NCI-H1694 treated with DMSO at 0.1 percent for 48 hours (cell line): ENCODE data around the gene CTNND1.
"Not testable (repeated sequence)": the region's sequence is repeated elsewhere in the genome, so short reads cannot be mapped to it uniquely, and the experiment has no call there.

Experiments
- DNase-seq: peaks from one replicate; lab custom pipeline; 2025; lab: John Stamatoyannopoulos, UW

Gene CTNND1

GRCh38 chr11:57793351-57794115 lies 31.9 kb downstream of the CTNND1 start:
- no peak for DNase-seq

- no peak for DNase-seq
Observed at GRCh38 chr11:57798905-57799559, 37.4 kb downstream of the CTNND1 start.

GRCh38 chr11:57800444-57801182 lies 39.0 kb downstream of the CTNND1 start:
- peak; percentile 63 for DNase-seq

- no peak for DNase-seq
Observed at GRCh38 chr11:57801183-57801485, 39.5 kb downstream of the CTNND1 start.

- no peak for DNase-seq
Observed at GRCh38 chr11:57802411-57802810, 40.8 kb downstream of the CTNND1 start.

GRCh38 chr11:57804466-57804865 lies 42.9 kb downstream of the CTNND1 start:
- DNase-seq = no peak

GRCh38 chr11:57805780-57806179 lies 44.2 kb downstream of the CTNND1 start:
- no peak for DNase-seq

GRCh38 chr11:57812634-57813033 lies 51.0 kb downstream of the CTNND1 start:
- no peak for DNase-seq

- no peak for DNase-seq
Observed at GRCh38 chr11:57815476-57815875, 53.9 kb downstream of the CTNND1 start.

- DNase-seq = no peak
Observed at GRCh38 chr11:57815877-57816276, 54.3 kb downstream of the CTNND1 start.

- DNase-seq = no peak
Observed at GRCh38 chr11:57818812-57819211, 57.2 kb downstream of the CTNND1 start.

- DNase-seq = no peak
Observed at GRCh38 chr11:57819252-57819979, 57.8 kb downstream of the CTNND1 start.

GRCh38 chr11:57823859-57824258 lies 62.3 kb downstream of the CTNND1 start:
- no peak for DNase-seq

- no peak for DNase-seq
Observed at GRCh38 chr11:57834852-57835251, 73.2 kb downstream of the CTNND1 start.

GRCh38 chr11:57838609-57839008 lies 77.0 kb downstream of the CTNND1 start:
- not testable (repeated sequence) for DNase-seq

GRCh38 chr11:57842873-57843272 lies 81.3 kb downstream of the CTNND1 start:
- no peak for DNase-seq

- DNase-seq = no peak
Observed at GRCh38 chr11:57867966-57868365, 106.4 kb downstream of the CTNND1 start.

GRCh38 chr11:57868491-57868890 lies 106.9 kb downstream of the CTNND1 start:
- no peak for DNase-seq
